ENCODE data around the gene ADCY10. TPM values are rescaled to one million over a fixed set of nuclear protein-coding genes. Genes with fewer than 3 reads are reported as not detected.

ADCY10 gene
- total and polyA plus RNA-seq, 2 donors (not counting 1 experiment from before 2014, with no cell fraction given), result 0.09 to 0.17 TPM

GRCh38 chr1:167800251-167800650 is 113.7 kb downstream of the ADCY10 start:
- TF ChIP-seq CTCF (conservative IDR thresholded peaks at IDR 0.05 in 1 of 2, IDR thresholded peaks at IDR 0.05 in 1 of 2; ENCODE audit: low read depth in 1 of 2, low read length in 2 of 2), result no peak
- no peak for TF ChIP-seq EZH2 (IDR thresholded peaks at IDR 0.05; ENCODE audit: low read length, missing control alignments)
- Histone ChIP-seq H3K27ac (ENCODE audit: insufficient read depth, low read length) (no peak overlapping the region), H3K4me1 (ENCODE audit: control insufficient read depth, extremely low read depth, insufficient read depth, low read length) (peaks cover 19% of the 10 kb centered on the region), H3K79me2 (ENCODE audit: control insufficient read depth, insufficient read depth, low read length) (no peaks in the 10 kb centered on the region), H3K4me2 (ENCODE audit: extremely low read depth, insufficient read depth, low read length) (no peak overlapping the region), H3K9ac (ENCODE audit: insufficient read depth, low read length) (no peak overlapping the region), H3K9me3 (ENCODE audit: control insufficient read depth, insufficient read depth, low read depth, low read length) (no peaks in the 10 kb centered on the region), H4K20me1 (ENCODE audit: control insufficient read depth, extremely low read depth, insufficient read depth, low read length) (no peaks in the 10 kb centered on the region), H3K36me3 (ENCODE audit: control insufficient read depth, insufficient read depth, low read length) (no peaks in the 10 kb centered on the region), H2AFZ (ENCODE audit: low read length) (no peak overlapping the region), H3K4me3 (replicated peaks in 1 of 4; ENCODE audit: control extremely low read depth in 1 of 4, insufficient read depth in 1 of 4, low read depth in 3 of 4, low read length in 4 of 4) (no peak overlapping the region), H3K27me3 (ENCODE audit: control insufficient read depth, insufficient read depth, low read length) (no peaks in the 10 kb centered on the region)
- no peak for DNase-seq (ENCODE audit: low read depth in 2 of 2)

GRCh38 chr1:167799747-167800146 is 114.2 kb downstream of the ADCY10 start:
- Histone ChIP-seq H3K36me3 (ENCODE audit: control insufficient read depth, insufficient read depth, low read length) (no peaks in the 10 kb centered on the region), H3K4me1 (ENCODE audit: control insufficient read depth, extremely low read depth, insufficient read depth, low read length) (peaks cover 14% of the 10 kb centered on the region), H3K4me2 (ENCODE audit: extremely low read depth, insufficient read depth, low read length) (no peak overlapping the region), H3K9me3 (ENCODE audit: control insufficient read depth, insufficient read depth, low read depth, low read length) (no peaks in the 10 kb centered on the region), H3K27me3 (ENCODE audit: control insufficient read depth, insufficient read depth, low read length) (no peaks in the 10 kb centered on the region), H2AFZ (ENCODE audit: low read length) (no peak overlapping the region), H3K27ac (ENCODE audit: insufficient read depth, low read length) (no peak overlapping the region), H3K4me3 (replicated peaks in 1 of 4; ENCODE audit: control extremely low read depth in 1 of 4, insufficient read depth in 1 of 4, low read depth in 3 of 4, low read length in 4 of 4) (no peak overlapping the region), H3K9ac (ENCODE audit: insufficient read depth, low read length) (no peak overlapping the region), H4K20me1 (ENCODE audit: control insufficient read depth, extremely low read depth, insufficient read depth, low read length) (no peaks in the 10 kb centered on the region), H3K79me2 (ENCODE audit: control insufficient read depth, insufficient read depth, low read length) (no peaks in the 10 kb centered on the region)
- DNase-seq (ENCODE audit: low read depth in 2 of 2), result no peak
- TF ChIP-seq CTCF (conservative IDR thresholded peaks at IDR 0.05 in 1 of 2, IDR thresholded peaks at IDR 0.05 in 1 of 2; ENCODE audit: low read depth in 1 of 2, low read length in 2 of 2) (no peak), EZH2 (IDR thresholded peaks at IDR 0.05; ENCODE audit: low read length, missing control alignments) (no peak)

- Histone ChIP-seq H3K27ac (ENCODE audit: insufficient read depth, low read length) (no peak overlapping the region), H3K79me2 (ENCODE audit: control insufficient read depth, insufficient read depth, low read length) (no peaks in the 10 kb centered on the region), H4K20me1 (ENCODE audit: control insufficient read depth, extremely low read depth, insufficient read depth, low read length) (no peaks in the 10 kb centered on the region), H2AFZ (ENCODE audit: low read length) (no peak overlapping the region), H3K9ac (ENCODE audit: insufficient read depth, low read length) (no peak overlapping the region), H3K4me1 (ENCODE audit: control insufficient read depth, extremely low read depth, insufficient read depth, low read length) (peaks cover 11% of the 10 kb centered on the region), H3K36me3 (ENCODE audit: control insufficient read depth, insufficient read depth, low read length) (no peaks in the 10 kb centered on the region), H3K9me3 (ENCODE audit: control insufficient read depth, insufficient read depth, low read depth, low read length) (no peaks in the 10 kb centered on the region), H3K4me3 (replicated peaks in 1 of 4; ENCODE audit: control extremely low read depth in 1 of 4, insufficient read depth in 1 of 4, low read depth in 3 of 4, low read length in 4 of 4) (no peak overlapping the region), H3K27me3 (ENCODE audit: control insufficient read depth, insufficient read depth, low read length) (no peaks in the 10 kb centered on the region), H3K4me2 (ENCODE audit: extremely low read depth, insufficient read depth, low read length) (no peak overlapping the region)
- TF ChIP-seq CTCF (conservative IDR thresholded peaks at IDR 0.05 in 1 of 2, IDR thresholded peaks at IDR 0.05 in 1 of 2; ENCODE audit: low read depth in 1 of 2, low read length in 2 of 2) (no peak), EZH2 (IDR thresholded peaks at IDR 0.05; ENCODE audit: low read length, missing control alignments) (no peak)
- DNase-seq (ENCODE audit: low read depth in 2 of 2), result no peak
These were observed 115.0 kb downstream of the ADCY10 start for GRCh38 chr1:167798952-167799351.

All from fibroblast of lung (primary cell).